GM10248 (cell line): ENCODE results near the gene PLCH2.

Experiments used
- CTCF ChIA-PET: fragments of 300-600 bp; sonication (Branson Sonifier 250); formaldehyde crosslinking; extraction: SDS; loops from one replicate; lab custom pipeline; 2021; ENCODE audit warnings: antibody characterized with exemption; lab: Yijun Ruan, JAX
- POLR2A ChIA-PET: fragments of 350-650 bp; sonication (Branson Sonifier 250); formaldehyde crosslinking; extraction: SDS; loops from one replicate; lab custom pipeline; 2020; ENCODE audit warnings: antibody characterized with exemption; lab: Yijun Ruan, JAX
- DNase-seq: peaks from one replicate; pipeline ENCODE4 v3.0.0; 2012; ENCODE audit errors: extremely low spot score
- CTCF ChIP-seq: IDR thresholded peaks from 2 replicates; pipeline ENCODE4 v1.5.1; 2012; ENCODE audit warnings: mild to moderate bottlenecking, low read depth; ENCODE audit errors: extremely low read depth, missing control alignments, control extremely low read depth

PLCH2 gene

DNA sequence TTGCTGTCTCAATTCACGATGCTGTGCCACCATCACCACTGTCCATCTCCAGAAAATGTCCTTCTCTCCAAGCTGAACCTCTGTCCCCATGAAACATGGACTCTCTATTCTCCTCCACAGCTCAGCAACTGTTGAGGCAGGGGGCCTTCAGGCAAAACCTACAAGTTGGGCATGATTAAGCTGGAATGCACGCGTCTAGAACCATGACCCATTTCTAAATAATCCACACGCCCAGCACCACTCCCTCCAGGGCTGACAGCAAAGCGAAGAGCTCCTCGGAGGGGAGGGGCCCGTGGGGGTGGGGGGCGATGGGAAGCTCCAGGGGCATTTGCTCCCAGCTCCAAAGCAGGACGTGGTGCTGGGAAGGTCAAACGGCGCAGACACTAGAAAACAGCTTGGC lies 57.3 kb downstream of the PLCH2 start:
- ChIA-PET POLR2A (interaction anchor here (1.9 kb wide), 1 partner anchor 13 kb away, joined by 6 read pairs; no protein-coding TSS in a partner anchor), CTCF (interaction anchor here (1.2 to 1.9 kb wide), 3 partner anchors 8 to 14 kb away, joined by 3 to 6 read pairs (median 6); no protein-coding TSS in a partner anchor)
- DNase-seq, result no peak
- TF ChIP-seq CTCF, result no peak

GRCh38 chr1:2534315-2534686 lies 58.2 kb downstream of the PLCH2 start:
- POLR2A ChIA-PET, result no interaction called here
- TF ChIP-seq CTCF, result no peak
- CTCF ChIA-PET, result interaction anchor here (1.3 to 1.9 kb wide), 2 partner anchors 7 to 10 kb away, joined by 3 to 6 read pairs; no protein-coding TSS in a partner anchor
- no peak for DNase-seq

DNA sequence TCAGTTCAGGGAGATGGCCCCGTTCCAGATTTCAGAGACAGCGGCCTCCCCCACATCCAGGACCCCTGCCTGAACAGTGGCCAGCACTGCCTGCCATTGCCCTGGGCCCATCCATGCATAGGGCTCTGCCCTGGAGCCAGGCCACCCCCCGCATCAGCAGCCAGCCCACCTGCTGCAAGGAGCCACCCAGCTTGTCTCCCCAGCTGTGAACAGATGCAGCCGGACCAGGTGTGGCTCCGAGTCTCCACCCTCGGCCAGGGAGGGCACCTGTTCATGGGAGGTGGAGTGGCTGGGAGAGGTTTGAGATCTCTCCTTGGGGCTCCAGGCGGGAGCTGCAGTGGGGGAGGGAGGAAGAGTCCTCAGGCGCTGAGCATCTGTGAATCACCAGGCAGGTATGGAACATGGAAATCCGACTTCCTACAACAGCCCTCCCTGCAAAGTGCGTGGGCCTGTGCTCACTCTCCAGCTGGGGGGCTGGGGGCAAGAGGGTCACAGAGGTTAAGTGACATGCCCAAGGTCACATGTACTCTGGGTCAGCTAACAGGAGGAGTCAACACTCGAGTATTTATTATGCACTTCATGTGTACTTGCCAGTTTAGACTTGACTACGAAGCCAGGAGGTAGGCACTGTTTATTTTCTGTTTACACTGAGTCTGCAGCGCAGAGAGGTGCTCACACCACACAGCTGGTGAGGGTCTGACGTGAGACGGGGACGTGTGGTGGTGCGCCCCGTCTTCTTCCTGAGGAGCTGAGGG lies 58.8 kb downstream of the PLCH2 start:
- CTCF ChIA-PET, result interaction anchor here (1.3 to 1.4 kb wide), 2 partner anchors 9 to 12 kb away, joined by 3 to 7 read pairs; no protein-coding TSS in a partner anchor
- no peak for TF ChIP-seq CTCF
- DNase-seq, result no peak
- POLR2A ChIA-PET, result interaction anchor here (0.6 kb wide), 1 partner anchor 9 kb away, joined by 3 read pairs; the partner anchor contains the start of gene PANK4

DNA sequence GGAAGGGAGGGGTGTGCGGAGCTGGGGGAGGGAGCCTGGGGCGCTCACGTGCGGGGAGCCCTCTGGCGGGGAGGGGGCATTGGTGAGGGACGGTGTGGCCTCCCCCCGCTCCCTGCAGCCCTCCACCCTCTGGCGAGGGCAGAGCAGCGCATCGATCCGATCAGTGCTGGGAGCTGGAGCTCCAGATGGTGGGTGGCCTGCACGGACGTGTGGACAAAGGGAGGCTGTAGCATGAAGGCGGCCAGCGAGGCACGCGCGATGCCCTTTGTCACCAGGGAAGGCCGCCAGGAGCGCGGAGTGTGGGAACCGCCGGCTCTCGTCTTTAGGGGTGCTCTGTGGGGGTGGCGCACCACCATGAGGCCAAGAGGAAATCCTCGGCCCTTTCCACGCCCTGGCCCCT lies 59.4 kb downstream of the PLCH2 start:
- ChIA-PET POLR2A (no interaction called here), CTCF (interaction anchor here (1.4 kb wide), 1 partner anchor 12 kb away, joined by 7 read pairs; no protein-coding TSS in a partner anchor)
- no peak for TF ChIP-seq CTCF
- no peak for DNase-seq

GRCh38 chr1:2535981-2536380 lies 59.9 kb downstream of the PLCH2 start:
- ChIA-PET CTCF (interaction anchor here (1.4 kb wide), 1 partner anchor 11 kb away, joined by 7 read pairs; no protein-coding TSS in a partner anchor), POLR2A (no interaction called here)
- TF ChIP-seq CTCF, result no peak

GRCh38 chr1:2537784-2538115 lies 61.7 kb downstream of the PLCH2 start:
- CTCF ChIA-PET, result no interaction called here

More at GRCh38 chr1:2535981-2536380, 59.9 kb downstream of the PLCH2 start:
- DNase-seq, result no peak

More at GRCh38 chr1:2537784-2538115, 61.7 kb downstream of the PLCH2 start:
- no peak for DNase-seq
- POLR2A ChIA-PET, result no interaction called here
- TF ChIP-seq CTCF, result no peak
